NOMO-1 treated with DMSO at 0.1 percent for 48 hours (cell line): ENCODE measurements around the gene HK1.

Source experiments
- DNase-seq: peaks from one replicate; lab custom pipeline; 2025; ENCODE audit not compliant: unreplicated experiment; lab: John Stamatoyannopoulos, UW

The HK1 gene

DNA sequence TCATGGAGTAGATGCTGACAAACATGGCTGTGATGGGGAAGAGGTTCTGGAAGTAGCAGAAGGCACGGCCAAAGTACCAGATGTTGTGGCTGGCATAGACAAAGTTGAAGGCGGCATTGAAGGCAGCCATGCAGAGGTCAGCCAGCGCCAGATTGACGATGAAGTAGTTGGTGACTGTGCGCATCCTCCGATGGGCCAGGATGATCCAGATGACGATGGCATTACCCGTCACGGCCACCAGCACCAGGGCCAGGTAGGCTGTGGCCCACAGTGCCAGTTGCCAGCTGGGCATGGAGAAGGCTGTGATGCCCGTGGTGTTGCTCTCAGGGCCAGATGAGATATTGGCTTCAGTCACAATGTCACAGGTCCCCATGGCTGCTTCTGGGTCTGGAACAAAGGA is 137.7 kb downstream of the HK1 start:
- DNase-seq: no peak

DNA sequence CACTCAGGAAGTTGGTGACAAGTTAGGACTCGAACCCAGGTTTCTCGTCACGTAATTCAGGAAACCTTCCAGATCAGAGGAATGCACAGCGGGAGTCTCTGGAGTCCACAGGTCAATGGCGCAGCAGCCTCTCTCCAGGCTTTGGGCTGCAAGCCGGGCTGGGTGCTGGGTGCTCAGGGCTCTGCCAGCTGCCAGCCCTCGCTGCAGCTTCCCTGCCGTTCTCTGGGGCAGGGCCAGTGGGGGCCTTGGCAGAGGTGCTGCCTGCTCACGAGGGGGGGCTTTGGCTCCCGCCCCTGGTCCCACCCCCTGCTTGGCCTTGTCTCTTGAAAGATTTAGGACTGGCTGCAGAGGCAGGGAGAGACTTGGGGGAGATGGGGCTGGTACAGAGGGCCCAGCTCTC is 138.4 kb downstream of the HK1 start, which contains the start of gene TACR2:
TSS of gene TACR2 (minus strand) at position 224 of the 400 bp plus-strand sequence. CDS start 595 bp downstream, outside the sequence.
- no peak for DNase-seq

- no peak for DNase-seq
Observed at GRCh38 chr10:69417542-69417941, 139.2 kb downstream of the HK1 start.

DNA sequence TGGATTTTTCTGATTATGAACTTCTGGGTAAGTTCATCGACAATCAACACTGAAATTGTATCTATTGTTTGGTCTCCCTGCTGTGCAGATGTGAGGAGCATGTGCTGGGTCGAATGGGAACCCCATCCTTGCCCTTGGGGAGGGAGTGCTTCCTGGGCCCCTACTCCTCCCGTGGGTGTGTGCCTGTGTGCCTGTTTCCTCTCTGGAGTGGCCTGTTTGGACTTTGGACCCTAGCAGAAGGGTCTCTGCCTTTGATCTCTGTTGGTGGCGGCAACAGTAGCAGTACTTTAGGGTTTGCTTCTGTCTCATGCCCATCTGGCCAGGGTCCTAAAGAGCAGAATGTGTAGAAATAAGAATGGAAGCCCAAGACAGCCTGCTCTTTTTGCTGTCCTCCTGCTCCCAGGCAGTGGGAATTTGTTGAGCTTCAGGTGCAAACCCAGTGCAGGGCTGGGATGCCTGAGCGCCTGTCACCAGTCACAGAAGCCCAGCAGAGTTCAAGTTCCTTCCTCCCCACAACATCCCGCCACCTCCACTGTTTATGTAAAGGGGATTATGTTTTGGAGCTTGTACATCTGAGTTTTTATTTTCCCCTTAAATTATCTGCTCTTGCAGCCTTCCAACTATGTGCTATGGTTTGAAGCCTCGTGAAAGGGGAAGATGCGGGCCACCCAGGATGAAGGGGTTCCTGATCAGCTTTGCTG is 139.9 kb downstream of the HK1 start:
- DNase-seq: no peak

- no peak for DNase-seq
Observed at GRCh38 chr10:69419096-69419743, 140.9 kb downstream of the HK1 start.

- DNase-seq: no peak
Observed at GRCh38 chr10:69419744-69420126, 141.4 kb downstream of the HK1 start.

- no peak for DNase-seq
Observed at GRCh38 chr10:69421611-69422308, 143.5 kb downstream of the HK1 start.

GRCh38 chr10:69422676-69423075 is 144.4 kb downstream of the HK1 start:
- no peak for DNase-seq

- no peak for DNase-seq
Observed at GRCh38 chr10:69425041-69425440, 146.7 kb downstream of the HK1 start.

DNA sequence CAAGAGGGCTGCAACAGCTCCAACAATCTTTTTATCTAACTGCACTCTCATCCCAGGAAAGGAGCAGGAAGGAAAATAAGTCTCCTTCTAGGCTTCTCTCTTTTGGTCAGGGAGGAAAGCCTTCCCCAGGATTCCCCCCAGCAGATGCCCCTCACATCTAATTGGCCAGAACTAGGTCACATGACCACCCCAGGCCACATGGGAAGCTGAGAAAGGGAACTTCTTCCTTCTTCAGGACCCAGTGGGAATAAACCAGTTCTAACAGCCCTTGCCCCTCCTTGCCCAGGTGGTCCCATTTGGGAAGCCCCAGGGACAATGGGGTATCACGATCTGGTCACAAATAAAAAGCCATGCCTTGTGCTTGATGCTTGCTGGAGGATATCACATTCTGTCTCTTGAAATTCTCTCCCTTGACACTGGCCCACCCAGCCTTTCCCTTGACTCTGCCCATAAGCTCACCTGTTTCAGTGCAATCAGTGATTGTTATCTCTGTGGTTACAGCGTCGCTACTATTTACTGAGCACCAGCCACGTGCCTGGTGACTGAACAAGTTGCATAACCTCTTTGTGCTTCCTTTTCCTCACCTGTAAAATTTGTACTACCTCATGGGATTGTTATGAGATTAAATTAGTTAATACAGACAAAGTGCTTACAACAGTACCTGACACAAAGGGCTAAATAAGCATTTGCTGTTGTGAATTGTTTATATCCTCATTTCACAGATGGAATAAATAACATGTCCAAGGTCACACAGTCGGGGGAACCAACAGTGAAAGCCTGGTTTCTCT is 147.4 kb downstream of the HK1 start:
- no peak for DNase-seq

GRCh38 chr10:69426376-69426727 is 148.1 kb downstream of the HK1 start:
- no peak for DNase-seq

- no peak for DNase-seq
Observed at GRCh38 chr10:69428165-69428564, 149.9 kb downstream of the HK1 start.

GRCh38 chr10:69434169-69434568 is 155.9 kb downstream of the HK1 start:
- no peak for DNase-seq

DNA sequence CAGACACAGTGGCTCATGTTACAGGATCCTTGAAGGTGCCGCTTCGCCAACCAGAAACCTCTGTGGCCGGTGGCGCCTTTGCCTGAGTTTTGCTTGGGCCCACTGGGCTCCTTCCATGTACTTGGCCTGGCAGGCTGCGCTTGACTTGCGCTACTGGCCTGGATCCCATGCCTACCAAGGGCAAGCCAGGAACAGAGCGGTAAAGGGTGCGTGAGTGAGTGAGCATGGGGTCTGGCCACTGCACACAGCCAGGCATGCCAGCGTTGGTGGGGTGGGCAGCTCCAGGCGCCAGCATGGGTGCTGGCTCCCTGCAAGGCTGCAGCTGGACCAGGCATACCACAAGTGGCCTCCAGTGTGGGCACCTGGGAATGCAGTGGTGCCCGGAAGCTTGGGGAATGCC is 156.6 kb downstream of the HK1 start:
- no peak for DNase-seq

GRCh38 chr10:69435966-69436520 is 157.7 kb downstream of the HK1 start:
- DNase-seq: no peak

- no peak for DNase-seq
Observed at GRCh38 chr10:69437321-69438259, 159.3 kb downstream of the HK1 start.

GRCh38 chr10:69438536-69439349 is 160.4 kb downstream of the HK1 start:
- DNase-seq: peak; percentile 19

GRCh38 chr10:69439350-69439739 is 161.0 kb downstream of the HK1 start:
- no peak for DNase-seq

- peak; percentile 74 for DNase-seq
Observed at GRCh38 chr10:69439813-69440506, 161.7 kb downstream of the HK1 start.
